Superior temporal gyrus (tissue), 1 donor: ENCODE results near the gene CILP2.
A peak's percentile ranks its signal among the peaks of the same experiment; 100 is the strongest.

Experiments
- DNase-seq: peaks from one replicate; pipeline ENCODE4 v3.0.0-alpha.2; 2016; ENCODE audit errors: extremely low spot score

The CILP2 gene, protein sequence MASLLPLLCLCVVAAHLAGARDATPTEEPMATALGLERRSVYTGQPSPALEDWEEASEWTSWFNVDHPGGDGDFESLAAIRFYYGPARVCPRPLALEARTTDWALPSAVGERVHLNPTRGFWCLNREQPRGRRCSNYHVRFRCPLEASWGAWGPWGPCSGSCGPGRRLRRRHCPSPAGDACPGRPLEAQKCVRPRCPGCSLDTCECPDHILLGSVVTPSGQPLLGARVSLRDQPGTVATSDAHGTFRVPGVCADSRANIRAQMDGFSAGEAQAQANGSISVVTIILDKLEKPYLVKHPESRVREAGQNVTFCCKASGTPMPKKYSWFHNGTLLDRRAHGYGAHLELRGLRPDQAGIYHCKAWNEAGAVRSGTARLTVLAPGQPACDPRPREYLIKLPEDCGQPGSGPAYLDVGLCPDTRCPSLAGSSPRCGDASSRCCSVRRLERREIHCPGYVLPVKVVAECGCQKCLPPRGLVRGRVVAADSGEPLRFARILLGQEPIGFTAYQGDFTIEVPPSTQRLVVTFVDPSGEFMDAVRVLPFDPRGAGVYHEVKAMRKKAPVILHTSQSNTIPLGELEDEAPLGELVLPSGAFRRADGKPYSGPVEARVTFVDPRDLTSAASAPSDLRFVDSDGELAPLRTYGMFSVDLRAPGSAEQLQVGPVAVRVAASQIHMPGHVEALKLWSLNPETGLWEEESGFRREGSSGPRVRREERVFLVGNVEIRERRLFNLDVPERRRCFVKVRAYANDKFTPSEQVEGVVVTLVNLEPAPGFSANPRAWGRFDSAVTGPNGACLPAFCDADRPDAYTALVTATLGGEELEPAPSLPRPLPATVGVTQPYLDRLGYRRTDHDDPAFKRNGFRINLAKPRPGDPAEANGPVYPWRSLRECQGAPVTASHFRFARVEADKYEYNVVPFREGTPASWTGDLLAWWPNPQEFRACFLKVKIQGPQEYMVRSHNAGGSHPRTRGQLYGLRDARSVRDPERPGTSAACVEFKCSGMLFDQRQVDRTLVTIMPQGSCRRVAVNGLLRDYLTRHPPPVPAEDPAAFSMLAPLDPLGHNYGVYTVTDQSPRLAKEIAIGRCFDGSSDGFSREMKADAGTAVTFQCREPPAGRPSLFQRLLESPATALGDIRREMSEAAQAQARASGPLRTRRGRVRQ

GRCh38 chr19:19538061-19538784 is at the start of gene CILP2:
TSS of gene CILP2 (plus strand) at chr19:19538265. CDS start at chr19:19538350, 85 bp downstream.
- DNase-seq = no peak

GRCh38 chr19:19488875-19489690 is 49.0 kb upstream of the CILP2 start:
- peak; percentile 68 for DNase-seq

GRCh38 chr19:19489804-19490204 is 48.3 kb upstream of the CILP2 start:
- no peak for DNase-seq

DNA sequence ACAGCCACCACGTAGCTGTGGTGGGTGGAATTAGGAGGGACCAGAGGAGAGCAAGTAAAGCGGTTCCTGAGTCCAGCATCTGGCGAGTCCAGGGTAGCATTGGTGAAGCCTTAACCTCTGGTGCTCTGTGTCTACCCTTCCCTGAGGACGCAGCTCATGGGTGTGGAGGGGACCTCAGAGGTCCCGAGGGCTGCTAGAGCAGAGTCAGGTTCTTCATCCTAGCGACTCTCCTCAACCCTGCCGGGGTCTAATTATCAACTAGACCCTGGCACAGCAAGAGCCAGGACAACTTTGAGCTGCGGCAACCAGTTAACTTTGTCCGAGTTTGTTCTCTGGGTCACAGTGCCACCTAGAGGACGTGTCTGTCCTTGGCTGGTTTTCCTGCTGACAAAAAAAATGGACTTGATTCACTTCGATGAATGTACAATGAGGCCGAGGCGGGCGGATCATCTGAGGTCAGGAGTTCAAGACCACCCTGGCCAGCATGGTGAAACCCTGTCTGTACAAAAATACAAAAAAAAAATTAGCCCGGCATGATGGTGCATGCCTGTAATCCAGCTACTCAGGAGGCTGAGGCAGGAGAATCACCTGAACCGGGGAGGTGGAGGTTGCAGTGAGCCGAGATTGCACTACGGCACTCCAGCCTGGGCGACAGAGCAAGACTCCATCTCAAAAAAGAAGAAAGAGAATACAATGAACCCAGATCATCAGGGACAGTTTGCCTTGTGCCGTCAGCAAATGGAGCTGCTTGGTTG is 47.7 kb upstream of the CILP2 start:
- DNase-seq = peak; percentile 92

DNA sequence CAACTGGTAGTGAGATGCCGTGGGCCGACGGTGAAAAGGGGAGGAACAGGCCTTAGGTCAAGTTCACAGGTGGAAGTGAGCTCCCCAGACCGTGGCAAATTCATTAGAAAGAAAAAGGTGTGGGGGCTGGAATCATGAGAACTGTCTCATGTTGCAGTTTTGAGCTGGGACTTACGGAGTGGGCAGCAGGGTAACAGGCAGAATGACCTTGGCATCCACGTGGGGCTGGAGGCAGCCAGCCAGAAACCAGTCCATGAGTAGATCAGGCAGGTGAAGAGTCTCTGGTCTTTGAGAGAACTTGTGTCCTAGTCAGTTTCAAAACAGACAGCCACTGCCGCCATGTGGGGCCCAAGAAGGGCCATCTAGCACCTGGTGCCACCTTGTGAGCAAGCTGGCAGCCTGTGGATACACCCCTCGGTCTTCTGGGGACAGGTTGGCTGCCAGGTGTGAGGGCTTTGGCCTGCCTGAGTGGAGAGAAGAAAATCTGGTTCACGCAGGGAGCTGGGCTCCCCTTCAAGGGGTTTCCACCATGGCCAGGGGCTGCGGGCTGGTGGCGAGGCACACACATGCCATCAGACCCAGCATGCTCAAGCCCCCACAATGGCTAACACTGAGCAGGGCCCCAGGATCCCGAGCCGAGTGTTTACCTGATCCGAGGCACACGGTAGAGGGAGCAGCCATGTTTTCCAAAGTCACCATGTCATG is 46.6 kb upstream of the CILP2 start:
- DNase-seq = no peak

- no peak for DNase-seq
Measured at GRCh38 chr19:19492026-19492610, 45.9 kb upstream of the CILP2 start.

- no peak for DNase-seq
Measured at GRCh38 chr19:19493841-19494546, 44.1 kb upstream of the CILP2 start.

GRCh38 chr19:19495614-19496603 is 42.2 kb upstream of the CILP2 start:
- DNase-seq = no peak

DNA sequence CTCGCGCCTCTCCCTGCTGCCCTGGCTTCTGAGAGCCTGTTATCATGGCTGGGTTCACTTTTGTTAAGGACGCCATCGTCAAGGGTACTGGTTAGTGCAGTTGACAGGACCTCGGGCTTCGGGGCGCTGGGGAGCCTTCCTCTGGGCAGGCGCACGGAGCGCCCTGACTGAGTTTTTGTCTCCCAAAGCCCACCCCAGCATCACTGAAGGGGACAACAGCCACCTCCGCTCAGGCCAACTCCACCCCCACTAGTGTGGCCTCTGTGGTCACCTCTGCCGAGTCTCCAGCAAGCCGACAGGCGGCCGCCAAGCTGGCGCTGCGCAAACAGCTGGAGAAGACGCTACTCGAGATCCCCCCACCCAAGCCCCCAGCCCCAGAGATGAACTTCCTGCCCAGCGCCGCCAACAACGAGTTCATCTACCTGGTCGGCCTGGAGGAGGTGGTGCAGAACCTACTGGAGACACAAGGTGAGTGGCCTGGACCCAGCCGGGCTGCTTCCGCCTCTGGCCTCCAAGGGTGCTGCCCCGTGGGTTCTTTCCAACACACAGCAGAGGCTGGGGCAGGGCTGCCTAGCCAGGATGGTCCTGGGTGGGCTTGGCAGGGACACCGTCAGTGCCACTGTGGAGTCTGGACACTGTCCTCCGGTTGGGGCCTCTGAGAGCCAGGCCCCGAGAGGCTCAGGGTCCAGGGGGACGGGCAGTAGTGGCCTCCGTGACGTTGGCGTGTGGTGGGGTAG is 39.6 kb upstream of the CILP2 start:
- no peak for DNase-seq

DNA sequence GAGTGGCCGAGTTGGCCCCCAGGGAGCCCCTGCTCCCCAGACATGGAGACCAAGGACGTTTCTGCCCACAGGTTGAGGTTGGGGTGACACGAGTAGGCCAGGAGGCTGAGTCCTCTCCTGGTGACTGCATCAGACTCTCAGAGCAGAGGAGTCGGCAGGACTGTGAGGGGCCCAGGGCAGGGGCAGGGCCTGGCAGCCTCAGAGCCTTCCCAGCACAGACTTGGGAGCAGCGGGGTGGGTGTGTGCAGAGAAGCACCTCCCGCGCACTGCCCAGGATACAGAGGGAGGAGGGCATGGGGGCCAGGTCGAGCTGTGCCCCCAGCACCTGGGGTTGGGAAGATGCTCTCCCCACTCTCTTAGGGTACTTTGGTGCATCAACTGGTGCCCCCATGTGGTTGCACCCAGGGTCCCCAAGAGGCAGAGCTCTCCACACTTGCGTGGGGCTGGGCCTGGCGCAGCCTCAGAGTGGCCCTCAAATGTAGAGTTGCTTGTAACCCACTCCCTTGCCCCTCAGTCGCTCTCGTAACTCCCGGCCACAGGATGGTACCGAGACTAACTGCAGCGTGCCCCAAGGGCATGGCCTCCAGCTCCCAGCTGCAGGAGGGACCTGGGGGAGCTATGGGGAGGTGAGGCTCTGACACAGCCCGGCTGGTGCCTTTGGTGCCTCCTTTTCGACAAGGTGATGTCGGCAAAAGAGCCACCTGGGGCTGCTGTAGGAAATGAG is 38.6 kb upstream of the CILP2 start:
- DNase-seq = no peak

DNA sequence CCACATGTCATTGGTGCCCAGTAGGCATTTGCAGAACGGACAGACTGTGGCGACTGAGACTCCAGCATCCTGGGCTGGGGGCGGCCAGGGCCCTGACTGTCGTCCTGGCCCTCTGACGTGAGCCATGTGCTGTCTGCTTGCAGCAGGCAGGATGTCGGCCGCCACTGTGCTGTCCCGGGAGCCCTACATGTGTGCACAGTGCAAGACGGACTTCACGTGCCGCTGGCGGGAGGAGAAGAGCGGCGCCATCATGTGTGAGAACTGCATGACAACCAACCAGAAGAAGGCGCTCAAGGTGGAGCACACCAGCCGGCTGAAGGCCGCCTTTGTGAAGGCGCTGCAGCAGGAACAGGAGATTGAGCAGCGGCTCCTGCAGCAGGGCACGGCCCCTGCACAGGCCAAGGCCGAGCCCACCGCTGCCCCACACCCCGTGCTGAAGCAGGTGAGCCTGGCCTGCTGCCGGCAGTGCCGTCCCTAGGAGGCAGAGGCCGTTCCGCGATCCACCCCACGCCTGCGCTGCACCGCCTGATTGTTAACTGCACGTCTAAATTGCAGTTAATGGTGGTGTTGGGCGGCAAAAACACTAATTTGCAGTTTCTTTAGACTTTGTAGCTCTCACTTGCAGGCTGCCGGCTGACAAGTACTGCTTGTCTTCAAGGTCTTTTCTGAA is 37.0 kb upstream of the CILP2 start:
- no peak for DNase-seq

- DNase-seq = no peak
Measured at GRCh38 chr19:19501798-19502197, 36.3 kb upstream of the CILP2 start.

GRCh38 chr19:19502281-19502680 is 35.8 kb upstream of the CILP2 start:
- no peak for DNase-seq

DNA sequence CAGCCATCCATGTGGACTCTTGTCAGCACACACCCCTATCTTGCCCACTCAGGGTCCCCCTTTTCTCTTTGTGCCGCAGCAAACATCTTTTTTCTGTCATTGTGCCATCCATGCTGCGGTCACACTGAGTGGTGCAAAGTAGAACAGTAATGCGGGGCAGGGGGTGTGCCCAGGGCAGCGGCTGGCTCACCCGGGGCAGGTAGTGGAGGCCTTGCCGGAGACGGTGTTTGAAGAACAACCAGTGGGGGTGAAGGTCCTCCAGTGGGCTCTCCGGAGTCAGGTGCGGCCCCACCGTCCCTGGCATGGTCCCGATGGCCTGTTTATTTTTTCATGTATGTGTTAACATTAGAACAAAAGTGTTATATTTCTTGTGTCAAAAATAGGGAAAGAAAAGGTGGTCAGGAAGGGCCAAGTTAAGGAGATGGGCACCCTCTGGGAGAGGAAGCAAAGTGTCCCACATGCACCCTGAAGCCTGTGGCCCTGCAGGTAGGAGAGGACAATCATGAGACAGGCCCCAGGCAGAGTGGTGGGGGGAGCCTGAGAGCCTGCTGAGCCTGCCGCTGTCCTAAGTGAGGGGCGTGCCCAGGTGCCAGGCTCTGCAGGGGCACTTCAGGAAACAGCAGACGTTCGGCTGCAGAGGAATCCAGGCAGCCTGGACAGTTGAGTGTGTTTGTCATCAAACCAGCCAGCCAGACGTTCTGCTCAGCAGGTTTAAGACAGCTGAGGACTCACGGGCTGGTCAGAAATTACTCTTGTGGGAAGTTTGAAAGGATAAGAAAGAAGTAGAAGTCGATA is 35.1 kb upstream of the CILP2 start:
- no peak for DNase-seq
